IMR-90 (cell line): Measurements from ENCODE around the gene ACOXL. TPM values are rescaled to one million over a fixed set of nuclear protein-coding genes. Genes with fewer than 3 reads are reported as not detected.

ENCODE experiments used
- ATAC-seq: fragments of 200-7000 bp; cut with Tn5 transposase; 2 replicates; pipeline ENCODE4 v1.9.1; 2020; ENCODE audit warnings: low read depth, mild to moderate bottlenecking, moderate library complexity
- BruUV-seq: library from RNA; stranded (reverse); fragments of 400-500 nt; replicated peaks from 2 replicates; lab custom pipeline; 2021; lab: Mats Ljungman, UMichigan
- CTCF ChIA-PET: fragments of 300-600 bp; formaldehyde crosslinking; extraction: SDS; loops from one replicate; lab custom pipeline; 2021; ENCODE audit warnings: antibody characterized with exemption; lab: Yijun Ruan, JAX
- POLR2A ChIA-PET: fragments of 300-600 bp; sonication (Branson Sonifier 250); formaldehyde crosslinking; loops from one replicate; lab custom pipeline; 2022; ENCODE audit warnings: antibody characterized with exemption; ENCODE audit not compliant: unreplicated experiment; lab: Charles Lee
- DNase-seq: peaks from one replicate; pipeline ENCODE4 v3.0.0; 2013
- H2AFZ ChIP-seq: replicated peaks from 2 replicates; pipeline ENCODE3; 2013; ENCODE audit warnings: low read length, mild to moderate bottlenecking; ENCODE audit not compliant: poor library complexity
- H2AK5ac ChIP-seq: 2 replicates; pipeline ENCODE4 v1.6.1; 2013; ENCODE audit warnings: low read depth, low read length, inconsistent platforms
- H2AK9ac ChIP-seq: replicated peaks from 2 replicates; pipeline ENCODE3; 2013; ENCODE audit warnings: mild to moderate bottlenecking, low read depth, low read length, moderate library complexity; ENCODE audit not compliant: poor library complexity
- H2BK120ac ChIP-seq: 2 replicates; pipeline ENCODE4 v1.6.1; 2013; ENCODE audit warnings: low read depth, low read length, inconsistent platforms
- H2BK15ac ChIP-seq: 3 replicates; pipeline ENCODE4 v1.6.1; 2013; ENCODE audit warnings: low read depth, low read length, inconsistent platforms
- H2BK20ac ChIP-seq: 2 replicates; pipeline ENCODE4 v1.6.1; 2013; ENCODE audit warnings: low read depth, mild to moderate bottlenecking, inconsistent platforms, low read length, moderate library complexity
- H2BK5ac ChIP-seq: 2 replicates; pipeline ENCODE4 v1.6.1; 2013; ENCODE audit warnings: mild to moderate bottlenecking, low read depth, low read length, inconsistent platforms; ENCODE audit not compliant: poor library complexity, severe bottlenecking
- H3K14ac ChIP-seq: replicated peaks from 2 replicates; pipeline ENCODE4 v1.6.1; 2013; ENCODE audit warnings: low read depth, low read length, inconsistent platforms
- H3K18ac ChIP-seq: 2 replicates; pipeline ENCODE4 v1.6.1; 2013; ENCODE audit warnings: low read depth, low read length, control low read depth
- H3K23ac ChIP-seq: 2 replicates; pipeline ENCODE4 v1.6.1; 2013; ENCODE audit warnings: low read depth, low read length, inconsistent platforms
- H3K27ac ChIP-seq: 2 replicates; pipeline ENCODE4 v1.5.1; 2013; ENCODE audit warnings: mild to moderate bottlenecking, control low read depth, low read length; ENCODE audit not compliant: insufficient read depth
- H3K27me3 ChIP-seq: 2 replicates; pipeline ENCODE4 v1.6.1; 2013; ENCODE audit warnings: low read length; ENCODE audit not compliant: control insufficient read depth, insufficient read depth
- H3K36me3 ChIP-seq: 2 replicates; pipeline ENCODE4 v1.6.1; 2013; ENCODE audit warnings: low read length, mixed read lengths; ENCODE audit not compliant: control insufficient read depth, insufficient read depth
- H3K4ac ChIP-seq: 2 replicates; pipeline ENCODE4 v1.6.1; 2013; ENCODE audit warnings: low read depth, low read length, inconsistent platforms
- H3K4me1 ChIP-seq: 2 replicates; pipeline ENCODE4 v1.6.1; 2013; ENCODE audit warnings: low read length, mixed read lengths; ENCODE audit not compliant: control insufficient read depth, insufficient read depth
- H3K4me2 ChIP-seq: 2 replicates; pipeline ENCODE4 v1.6.1; 2013; ENCODE audit warnings: low read depth, mild to moderate bottlenecking, control low read depth, low read length, moderate library complexity
- H3K4me3 ChIP-seq: 2 replicates; pipeline ENCODE4 v1.5.1; 2013; ENCODE audit warnings: low read depth, mild to moderate bottlenecking, control low read depth, low read length, moderate library complexity; ENCODE audit not compliant: insufficient read depth
- H3K56ac ChIP-seq: 2 replicates; pipeline ENCODE4 v1.6.1; 2013; ENCODE audit warnings: low read length, inconsistent platforms; ENCODE audit not compliant: insufficient read depth; ENCODE audit errors: extremely low read depth
- H3K79me1 ChIP-seq, 2 experiments: 2 replicates each; pipeline ENCODE4 v1.6.1; 2013; ENCODE audit warnings: low read length in 2 of 2, inconsistent platforms in 1 of 2, low read depth in 1 of 2
- H3K9ac ChIP-seq: 2 replicates; pipeline ENCODE4 v1.6.1; 2013; ENCODE audit warnings: low read depth, low read length, control low read depth
- H3K9me1 ChIP-seq: 2 replicates; pipeline ENCODE4 v1.6.1; 2013; ENCODE audit warnings: low read length, inconsistent platforms; ENCODE audit not compliant: insufficient read depth
- H3K9me3 ChIP-seq: 2 replicates; pipeline ENCODE4 v1.6.1; 2013; ENCODE audit warnings: low read length; ENCODE audit not compliant: control insufficient read depth, insufficient read depth
- H4K20me1 ChIP-seq: 2 replicates; pipeline ENCODE4 v1.6.1; 2013; ENCODE audit warnings: low read length, inconsistent platforms; ENCODE audit not compliant: insufficient read depth
- H4K5ac ChIP-seq: 2 replicates; pipeline ENCODE4 v1.6.1; 2013; ENCODE audit warnings: mild to moderate bottlenecking, low read depth, low read length, control low read depth
- H4K8ac ChIP-seq, 2 experiments: 2 replicates each; pipeline ENCODE4 v1.6.1; 2013; ENCODE audit warnings: low read depth in 2 of 2, low read length in 2 of 2, control low read depth in 1 of 2, inconsistent platforms in 1 of 2
- H4K91ac ChIP-seq: 2 replicates; pipeline ENCODE4 v1.6.1; 2013; ENCODE audit warnings: low read depth, low read length, inconsistent platforms; ENCODE audit not compliant: insufficient read depth
- NFE2L2 ChIP-seq: fragments of 150-350 bp; IDR thresholded peaks from 2 replicates; pipeline ENCODE4 v1.6.1; 2016; ENCODE audit warnings: low read depth, mild to moderate bottlenecking, low read length
- RCOR1 ChIP-seq: IDR thresholded peaks from 2 replicates; pipeline ENCODE4 v1.6.1; 2012; ENCODE audit warnings: mild to moderate bottlenecking, low read length, improper control_type of control experiment; ENCODE audit not compliant: insufficient replicate concordance
- RFX5 ChIP-seq: IDR thresholded peaks from 2 replicates; pipeline ENCODE4 v1.8.0; 2012; ENCODE audit warnings: low read depth, mild to moderate bottlenecking, low read length, moderate library complexity
- WGBS, 2 experiments: methylation state at CpG; one replicate each; pipeline versions ENCODE4 v1.1.5 to v1.1.7; 2013; ENCODE audit warnings: missing lambda C conversion rate in 2 of 2; ENCODE audit not compliant: insufficient read length in 1 of 2; ENCODE audit errors: extremely low coverage in 2 of 2; 5-methylcytosine and 5-hydroxymethylcytosine counted together
- dilution Hi-C: fragments of 300-500 bp; cut with HindIII; formaldehyde crosslinking; loops from one replicate; pipeline ENCODE4 v1.14.3; 2018; ENCODE audit warnings: low sequenced_read_pairs; ENCODE audit not compliant: unreplicated experiment
- in situ Hi-C: fragments of 300-500 bp; cut with MboI; formaldehyde crosslinking; loops from 3 replicates; pipeline ENCODE4 v1.14.3; 2019; ENCODE audit warnings: low sequenced_read_pairs, inconsistent platforms, mixed read lengths
- intact Hi-C: fragments of 100-400 bp; cut with micrococcal nuclease; formaldehyde crosslinking; loops from 2 replicates; pipeline ENCODE4 v1.10.0; 2022
- polyA plus RNA-seq, 3 experiments: library from polyadenylated mRNA; depleted of rRNA; stranded (reverse); fragments of >200 nt; gene quantifications; 2 replicates each; pipeline ENCODE4 v1.2.3, GENCODE V29; 2012; ENCODE audit warnings: low replicate concordance in 1 of 3
- total RNA-seq: library from RNA; depleted of rRNA; stranded (reverse); fragments of >200 nt; gene quantifications from 2 replicates; pipeline ENCODE4 v1.2.3, GENCODE V29; 2012
- TF ChIP-seq, protein P1 (sequence below): fragments of 150-350 bp; IDR thresholded peaks from 2 replicates; pipeline ENCODE4 v1.6.1; 2016; ENCODE audit warnings: low read depth, mild to moderate bottlenecking, low read length, moderate library complexity, borderline replicate concordance

The ACOXL gene
- total and polyA plus RNA-seq, 2 of the 4 experiments (the other 2 are of a cell fraction), result not detected

DNA sequence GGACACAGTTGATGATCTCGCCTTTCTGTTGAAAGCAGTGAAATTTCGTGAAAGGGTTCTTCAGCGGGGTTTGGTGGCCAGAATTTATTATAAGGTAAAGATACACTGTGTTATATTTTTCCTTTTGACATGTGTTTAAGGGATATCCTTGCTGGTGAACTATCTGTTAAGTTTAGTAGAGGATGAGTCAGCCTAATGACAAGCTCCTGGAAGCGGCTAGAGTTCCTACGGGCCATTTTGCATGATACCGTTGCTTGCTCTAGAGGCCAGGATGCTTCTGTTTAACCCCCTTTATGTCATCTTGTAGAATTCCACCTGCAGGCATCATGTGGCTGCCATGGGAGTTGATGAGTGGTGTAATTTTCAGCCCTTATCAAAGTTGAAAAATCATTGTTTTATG is 263.5 kb downstream of the ACOXL start:
- peaks cover 20% of the 10 kb centered on the region for H3K27me3 ChIP-seq
- CTCF ChIA-PET, result no interaction called here
- no TSS peak for BruUV-seq

More for the DNA sequence above, 263.5 kb downstream of the ACOXL start:
- in situ Hi-C loops (no loop called here), intact Hi-C loops (no loop called here), dilution Hi-C loops (no loop called here)
- no peak overlapping the region for H3K56ac ChIP-seq
- H2AK9ac ChIP-seq, result no peak overlapping the region
- no peak overlapping the region for H2BK5ac ChIP-seq
- no peak overlapping the region for H4K91ac ChIP-seq
- H4K8ac ChIP-seq, result no peak overlapping the region
- no peak overlapping the region for H3K18ac ChIP-seq
- H4K5ac ChIP-seq, result no peak overlapping the region
- no peak overlapping the region for H2BK20ac ChIP-seq
- H2BK15ac ChIP-seq, result no peak overlapping the region
- H3K27ac ChIP-seq, result no peak overlapping the region
- no peaks in the 10 kb centered on the region for H3K9me1 ChIP-seq
- no peak overlapping the region for H3K14ac ChIP-seq
- H2AFZ ChIP-seq, result no peak overlapping the region
- TF ChIP-seq NFE2L2 (no peak), RCOR1 (no peak), RFX5 (no peak)
- TF ChIP-seq, protein P1, sequence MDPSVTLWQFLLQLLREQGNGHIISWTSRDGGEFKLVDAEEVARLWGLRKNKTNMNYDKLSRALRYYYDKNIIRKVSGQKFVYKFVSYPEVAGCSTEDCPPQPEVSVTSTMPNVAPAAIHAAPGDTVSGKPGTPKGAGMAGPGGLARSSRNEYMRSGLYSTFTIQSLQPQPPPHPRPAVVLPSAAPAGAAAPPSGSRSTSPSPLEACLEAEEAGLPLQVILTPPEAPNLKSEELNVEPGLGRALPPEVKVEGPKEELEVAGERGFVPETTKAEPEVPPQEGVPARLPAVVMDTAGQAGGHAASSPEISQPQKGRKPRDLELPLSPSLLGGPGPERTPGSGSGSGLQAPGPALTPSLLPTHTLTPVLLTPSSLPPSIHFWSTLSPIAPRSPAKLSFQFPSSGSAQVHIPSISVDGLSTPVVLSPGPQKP, result no peak
- H3K79me1 ChIP-seq, result no peaks in the 10 kb centered on the region
- no peak overlapping the region for H3K4ac ChIP-seq
- H2BK120ac ChIP-seq, result no peak overlapping the region
- no peak overlapping the region for H2AK5ac ChIP-seq
- H3K4me1 ChIP-seq, result no peaks in the 10 kb centered on the region
- POLR2A ChIA-PET, result no interaction called here
- WGBS, 2 experiments, result no CpG with 5 or more reads among the region's 6 CpGs
- no peaks in the 10 kb centered on the region for H3K9me3 ChIP-seq
- no peak overlapping the region for H3K4me3 ChIP-seq
- no peak overlapping the region for H3K23ac ChIP-seq
- H3K4me2 ChIP-seq, result no peak overlapping the region
- DNase-seq, result no peak
- ATAC-seq, result no peak
- no peak overlapping the region for H3K9ac ChIP-seq
- H4K20me1 ChIP-seq, result no peaks in the 10 kb centered on the region
- no peaks in the 10 kb centered on the region for H3K36me3 ChIP-seq
